ENCODE data around the gene ZNF768. TPM values are rescaled to one million over a fixed set of nuclear protein-coding genes. Genes with fewer than 3 reads are reported as not detected.

ZNF768 gene
- total RNA-seq, 2 donors from 2014 or later = 41.1 to 51.4 TPM

DNA sequence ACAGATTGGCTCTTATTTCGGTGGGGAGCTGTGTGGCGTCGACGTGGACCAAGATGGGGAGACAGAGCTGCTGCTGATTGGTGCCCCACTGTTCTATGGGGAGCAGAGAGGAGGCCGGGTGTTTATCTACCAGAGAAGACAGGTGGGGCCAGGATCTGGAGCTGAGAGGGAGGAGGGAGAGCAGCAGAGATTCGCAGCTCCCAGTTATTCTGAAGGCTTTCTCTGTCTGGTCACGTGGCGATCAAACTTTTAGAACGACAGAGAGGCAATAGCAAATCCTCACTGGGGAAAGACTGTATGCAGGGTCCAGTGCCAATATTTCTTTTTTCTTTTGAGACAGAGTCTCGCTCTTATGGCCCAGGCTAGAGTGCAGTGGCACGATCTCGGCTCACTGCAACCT, 31.7 kb downstream of the ZNF768 start:
- no peak overlapping the region for H3K4me3 ChIP-seq
- TF ChIP-seq, protein P1, sequence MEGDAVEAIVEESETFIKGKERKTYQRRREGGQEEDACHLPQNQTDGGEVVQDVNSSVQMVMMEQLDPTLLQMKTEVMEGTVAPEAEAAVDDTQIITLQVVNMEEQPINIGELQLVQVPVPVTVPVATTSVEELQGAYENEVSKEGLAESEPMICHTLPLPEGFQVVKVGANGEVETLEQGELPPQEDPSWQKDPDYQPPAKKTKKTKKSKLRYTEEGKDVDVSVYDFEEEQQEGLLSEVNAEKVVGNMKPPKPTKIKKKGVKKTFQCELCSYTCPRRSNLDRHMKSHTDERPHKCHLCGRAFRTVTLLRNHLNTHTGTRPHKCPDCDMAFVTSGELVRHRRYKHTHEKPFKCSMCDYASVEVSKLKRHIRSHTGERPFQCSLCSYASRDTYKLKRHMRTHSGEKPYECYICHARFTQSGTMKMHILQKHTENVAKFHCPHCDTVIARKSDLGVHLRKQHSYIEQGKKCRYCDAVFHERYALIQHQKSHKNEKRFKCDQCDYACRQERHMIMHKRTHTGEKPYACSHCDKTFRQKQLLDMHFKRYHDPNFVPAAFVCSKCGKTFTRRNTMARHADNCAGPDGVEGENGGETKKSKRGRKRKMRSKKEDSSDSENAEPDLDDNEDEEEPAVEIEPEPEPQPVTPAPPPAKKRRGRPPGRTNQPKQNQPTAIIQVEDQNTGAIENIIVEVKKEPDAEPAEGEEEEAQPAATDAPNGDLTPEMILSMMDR (IDR thresholded peaks at IDR 0.05) = no peak
- no peak overlapping the region for H3K27ac ChIP-seq
- no peak for DNase-seq (ENCODE audit: low spot score)
- no peaks in the 10 kb centered on the region for H3K27me3 ChIP-seq
- no peaks in the 10 kb centered on the region for H3K9me3 ChIP-seq
- H3K36me3 ChIP-seq = no peaks in the 10 kb centered on the region
- H3K4me1 ChIP-seq = no peaks in the 10 kb centered on the region

DNA sequence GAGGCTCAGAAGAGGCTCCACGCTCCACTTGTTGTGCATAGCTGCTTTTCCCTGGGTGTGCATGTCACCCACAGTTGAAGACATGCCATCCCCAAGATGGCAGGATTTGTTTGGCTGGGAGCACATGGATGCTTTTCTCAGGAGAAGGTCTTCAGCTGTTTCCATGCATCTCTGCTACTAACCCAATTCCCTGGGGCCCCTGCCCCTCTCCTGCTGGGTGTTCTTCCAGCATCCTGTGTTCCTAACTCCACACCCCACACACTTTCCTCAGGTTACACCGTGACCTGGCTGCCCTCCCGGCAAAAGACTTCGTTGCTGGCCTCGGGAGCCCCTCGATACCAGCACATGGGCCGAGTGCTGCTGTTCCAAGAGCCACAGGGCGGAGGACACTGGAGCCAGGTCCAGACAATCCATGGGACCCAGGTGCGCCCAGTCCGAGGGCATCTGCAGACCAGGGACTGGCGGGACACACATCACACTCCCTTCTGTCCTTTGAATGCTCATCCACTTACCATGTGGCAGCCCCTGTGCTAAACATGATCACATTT, 32.4 kb downstream of the ZNF768 start:
- Histone ChIP-seq H3K4me1 (no peaks in the 10 kb centered on the region), H3K9me3 (no peaks in the 10 kb centered on the region), H3K27ac (no peak overlapping the region), H3K27me3 (no peaks in the 10 kb centered on the region), H3K36me3 (no peaks in the 10 kb centered on the region), H3K4me3 (no peak overlapping the region)
- TF ChIP-seq, protein P1 (IDR thresholded peaks at IDR 0.05) = no peak
- DNase-seq (ENCODE audit: low spot score) = no peak

DNA sequence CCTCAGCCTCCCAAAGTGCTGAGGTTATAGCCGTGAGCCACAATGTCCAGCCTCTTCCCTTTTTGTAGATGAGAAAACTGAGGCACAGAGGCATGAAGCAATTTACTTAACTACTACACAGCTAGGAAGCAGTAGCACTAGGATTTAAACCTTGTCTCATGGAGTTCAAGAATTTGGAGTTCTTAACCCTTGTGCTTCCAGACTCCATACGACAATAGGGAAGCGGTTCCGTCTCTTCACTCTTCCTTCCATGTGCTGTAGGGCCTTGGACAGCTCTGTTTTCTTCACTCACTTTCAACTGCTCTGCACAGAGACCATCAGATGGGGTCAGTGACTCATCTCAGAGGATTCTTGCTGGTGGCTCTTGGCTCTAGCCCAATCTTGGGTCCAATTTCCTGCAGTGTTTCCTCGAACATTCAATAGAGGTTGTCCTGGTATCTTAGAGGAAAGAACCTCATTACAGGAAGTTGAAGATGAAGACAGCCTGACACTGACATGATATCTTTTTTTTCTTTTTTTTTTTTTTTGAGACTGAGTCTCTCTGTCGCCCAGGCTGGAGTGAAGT, 34.5 kb downstream of the ZNF768 start:
- Histone ChIP-seq H3K4me3 (no peak overlapping the region), H3K4me1 (no peaks in the 10 kb centered on the region), H3K36me3 (no peaks in the 10 kb centered on the region), H3K27me3 (no peaks in the 10 kb centered on the region), H3K9me3 (no peaks in the 10 kb centered on the region), H3K27ac (no peak overlapping the region)
- TF ChIP-seq, protein P1 (IDR thresholded peaks at IDR 0.05) = no peak
- DNase-seq (ENCODE audit: low spot score) = no peak

DNA sequence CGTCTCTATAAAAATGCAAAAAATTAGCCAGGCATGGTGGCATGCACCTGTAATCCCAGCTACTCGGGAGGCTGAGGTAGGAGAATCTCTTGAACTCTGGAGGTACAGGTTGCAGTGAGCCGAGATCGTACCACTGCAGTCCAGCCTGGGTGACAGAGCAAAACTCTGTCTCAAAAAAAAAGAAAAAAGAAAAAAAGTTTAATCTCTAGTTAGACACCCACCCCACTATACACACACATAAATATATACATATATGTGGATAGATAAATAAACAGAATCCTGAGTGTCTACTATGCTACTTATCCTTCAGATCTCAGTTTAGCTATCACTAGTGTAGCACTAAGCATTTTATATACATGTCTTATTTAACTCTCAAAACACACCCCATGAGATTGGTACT, 35.1 kb downstream of the ZNF768 start:
- H3K27me3 ChIP-seq = no peaks in the 10 kb centered on the region
- no peaks in the 10 kb centered on the region for H3K9me3 ChIP-seq
- H3K4me1 ChIP-seq = no peaks in the 10 kb centered on the region
- no peak overlapping the region for H3K4me3 ChIP-seq
- no peak overlapping the region for H3K27ac ChIP-seq
- DNase-seq (ENCODE audit: low spot score) = no peak
- no peaks in the 10 kb centered on the region for H3K36me3 ChIP-seq
- TF ChIP-seq, protein P1 (IDR thresholded peaks at IDR 0.05) = no peak

DNA sequence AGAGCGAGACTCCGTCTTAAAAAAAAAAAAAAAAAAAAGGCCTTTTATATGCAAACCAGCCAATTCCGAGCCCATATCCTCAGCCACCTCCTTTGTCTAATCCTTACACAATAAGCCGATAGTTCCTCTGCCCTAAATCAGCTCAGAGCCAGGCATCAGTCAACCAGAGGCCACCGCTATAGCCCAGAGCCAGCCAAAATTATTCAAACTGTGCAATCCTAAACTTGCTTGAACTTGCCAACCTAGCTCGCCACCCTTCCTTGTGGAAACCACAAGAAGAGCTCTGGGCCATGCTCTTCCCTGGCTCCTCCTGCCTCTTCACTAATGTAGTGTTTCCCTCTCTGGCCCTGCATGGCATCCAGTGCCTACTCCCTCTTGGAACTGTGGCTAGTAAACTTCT, 36.2 kb downstream of the ZNF768 start:
- no peaks in the 10 kb centered on the region for H3K9me3 ChIP-seq
- no peaks in the 10 kb centered on the region for H3K27me3 ChIP-seq
- no peaks in the 10 kb centered on the region for H3K36me3 ChIP-seq
- no peaks in the 10 kb centered on the region for H3K4me1 ChIP-seq
- no peak for DNase-seq (ENCODE audit: low spot score)
- TF ChIP-seq, protein P1 (IDR thresholded peaks at IDR 0.05) = no peak
- no peak overlapping the region for H3K27ac ChIP-seq
- H3K4me3 ChIP-seq = no peak overlapping the region
